Memory B cell (primary cell): Measurements from ENCODE around the gene CPT1C.

Experiments used
- ATAC-seq: fragments of 150-1000 bp; cut with Tn5 transposase; 2 replicates; pipeline ENCODE4 v1.10.0; 2021; ENCODE audit warnings: low read depth, mild to moderate bottlenecking, moderate library complexity
- DNase-seq, 2 donors: peaks; one replicate each; pipeline ENCODE4 v3.0.0; 2022; ENCODE audit warnings: low spot score in 2 of 2
- H3K27ac Mint-ChIP-seq: one replicate; pipeline ENCODE4 v1.8.0; 2022; ENCODE audit warnings: mild to moderate bottlenecking, moderate library complexity, mixed read lengths
- H3K27me3 Mint-ChIP-seq: one replicate; pipeline ENCODE4 v1.8.0; 2022; ENCODE audit warnings: mixed read lengths
- H3K36me3 Mint-ChIP-seq: one replicate; pipeline ENCODE4 v1.8.0; 2022; ENCODE audit warnings: mild to moderate bottlenecking, mixed read lengths
- H3K4me1 Mint-ChIP-seq: one replicate; pipeline ENCODE4 v1.8.0; 2022; ENCODE audit warnings: mixed read lengths
- H3K4me3 Mint-ChIP-seq: one replicate; pipeline ENCODE4 v1.8.0; 2022; ENCODE audit warnings: mild to moderate bottlenecking, moderate library complexity, mixed read lengths
- H3K9me3 Mint-ChIP-seq: one replicate; pipeline ENCODE4 v1.8.0; 2022; ENCODE audit warnings: mixed read lengths

CPT1C gene

GRCh38 chr19:49667473-49667872 is 23.4 kb upstream of the CPT1C start:
- Mint-ChIP-seq H3K27ac (no peak overlapping the region), H3K4me3 (no peak overlapping the region), H3K27me3 (no peaks in the 10 kb centered on the region)

GRCh38 chr19:49669516-49669915 is 21.4 kb upstream of the CPT1C start:
- Mint-ChIP-seq H3K9me3 (no peaks in the 10 kb centered on the region), H3K4me1 (peaks cover 35% of the 10 kb centered on the region), H3K36me3 (peaks cover 4% of the 10 kb centered on the region), H3K27ac (no peak overlapping the region), H3K27me3 (no peaks in the 10 kb centered on the region), H3K4me3 (no peak overlapping the region)
- ATAC-seq (no peak), DNase-seq (no peak)

More at GRCh38 chr19:49667473-49667872, 23.4 kb upstream of the CPT1C start:
- ATAC-seq (no peak), DNase-seq (no peak)
- H3K4me1 Mint-ChIP-seq: peaks cover 34% of the 10 kb centered on the region
- no peaks in the 10 kb centered on the region for H3K9me3 Mint-ChIP-seq
- H3K36me3 Mint-ChIP-seq: peaks cover 5% of the 10 kb centered on the region

GRCh38 chr19:49672131-49672919 is 18.6 kb upstream of the CPT1C start:
- no peak for ATAC-seq
- peak overlapping the region; percentile 56 for H3K27ac Mint-ChIP-seq
- peak overlapping the region; percentile 61 for H3K4me3 Mint-ChIP-seq

GRCh38 chr19:49676136-49676783 is 14.7 kb upstream of the CPT1C start:
- ATAC-seq (peak; percentile 9), DNase-seq (peak in 1 of 2 donors; percentile 57)
- Mint-ChIP-seq H3K27me3 (no peaks in the 10 kb centered on the region), H3K27ac (peak overlapping the region; percentile 97), H3K4me3 (peak overlapping the region; percentile 99), H3K36me3 (peaks cover 5% of the 10 kb centered on the region), H3K4me1 (peaks cover 38% of the 10 kb centered on the region), H3K9me3 (no peaks in the 10 kb centered on the region)

More at GRCh38 chr19:49672131-49672919, 18.6 kb upstream of the CPT1C start:
- H3K4me1 Mint-ChIP-seq: peaks cover 25% of the 10 kb centered on the region
- no peaks in the 10 kb centered on the region for H3K9me3 Mint-ChIP-seq
- no peaks in the 10 kb centered on the region for H3K27me3 Mint-ChIP-seq
- peak; percentile 71 to 78 for DNase-seq
- no peaks in the 10 kb centered on the region for H3K36me3 Mint-ChIP-seq

GRCh38 chr19:49676784-49677230 is 14.1 kb upstream of the CPT1C start:
- Mint-ChIP-seq H3K27ac (peak overlapping the region; percentile 97), H3K4me3 (peak overlapping the region; percentile 99), H3K27me3 (no peaks in the 10 kb centered on the region), H3K4me1 (peaks cover 38% of the 10 kb centered on the region), H3K9me3 (no peaks in the 10 kb centered on the region), H3K36me3 (peaks cover 5% of the 10 kb centered on the region)
- ATAC-seq (peak; percentile 68), DNase-seq (peak; percentile 89 to 97)

- Mint-ChIP-seq H3K27me3 (no peaks in the 10 kb centered on the region), H3K36me3 (peaks cover 5% of the 10 kb centered on the region), H3K4me3 (peak within 1 kb of the TSS; percentile 99), H3K27ac (peak within 1 kb of the TSS; percentile 97), H3K4me1 (peaks cover 32% of the 10 kb centered on the region), H3K9me3 (no peaks in the 10 kb centered on the region)
- peak; percentile 16 for ATAC-seq
- DNase-seq: peak; percentile 65 to 70
Measured at GRCh38 chr19:49677231-49677900, 13.6 kb upstream of the CPT1C start, which contains the start of gene PRMT1. PRMT1 (plus strand) TSS chr19:49677271; CDS start chr19:49677281, 10 bp downstream.

- Mint-ChIP-seq H3K27me3 (no peaks in the 10 kb centered on the region), H3K9me3 (no peaks in the 10 kb centered on the region), H3K36me3 (peaks cover 5% of the 10 kb centered on the region), H3K27ac (peak overlapping the region; percentile 97), H3K4me1 (peaks cover 30% of the 10 kb centered on the region), H3K4me3 (peak overlapping the region; percentile 95)
- DNase-seq (peak; percentile 80 to 83), ATAC-seq (peak; percentile 25)
Measured at GRCh38 chr19:49677901-49678674, 12.8 kb upstream of the CPT1C start.

GRCh38 chr19:49678985-49679770 is 11.7 kb upstream of the CPT1C start:
- H3K4me1 Mint-ChIP-seq: peaks cover 26% of the 10 kb centered on the region
- no peaks in the 10 kb centered on the region for H3K27me3 Mint-ChIP-seq
- H3K27ac Mint-ChIP-seq: peak overlapping the region; percentile 97
- ATAC-seq: no peak
- peak overlapping the region; percentile 95 for H3K4me3 Mint-ChIP-seq
- H3K9me3 Mint-ChIP-seq: no peaks in the 10 kb centered on the region
- H3K36me3 Mint-ChIP-seq: peaks cover 12% of the 10 kb centered on the region
- DNase-seq: no peak

- Mint-ChIP-seq H3K27ac (peak overlapping the region; percentile 97), H3K9me3 (no peaks in the 10 kb centered on the region), H3K4me1 (peaks cover 26% of the 10 kb centered on the region), H3K27me3 (no peaks in the 10 kb centered on the region), H3K4me3 (peak overlapping the region; percentile 58), H3K36me3 (peaks cover 16% of the 10 kb centered on the region)
- ATAC-seq (no peak), DNase-seq (no peak)
Measured at GRCh38 chr19:49679771-49680413, 11.0 kb upstream of the CPT1C start.

GRCh38 chr19:49680421-49681351 is 10.2 kb upstream of the CPT1C start:
- Mint-ChIP-seq H3K27ac (peak overlapping the region; percentile 97), H3K4me3 (peak overlapping the region; percentile 52), H3K4me1 (peaks cover 26% of the 10 kb centered on the region), H3K36me3 (peaks cover 20% of the 10 kb centered on the region), H3K9me3 (no peaks in the 10 kb centered on the region), H3K27me3 (no peaks in the 10 kb centered on the region)
- DNase-seq (peak; percentile 98 to 100), ATAC-seq (peak; percentile 6)

- Mint-ChIP-seq H3K27ac (no peak overlapping the region), H3K4me3 (no peak overlapping the region), H3K9me3 (no peaks in the 10 kb centered on the region), H3K27me3 (no peaks in the 10 kb centered on the region), H3K4me1 (peaks cover 22% of the 10 kb centered on the region), H3K36me3 (peaks cover 22% of the 10 kb centered on the region)
- ATAC-seq: no peak
- DNase-seq: no peak
Measured at GRCh38 chr19:49681830-49682229, 9.1 kb upstream of the CPT1C start.

GRCh38 chr19:49682274-49682673 is 8.6 kb upstream of the CPT1C start:
- no peak overlapping the region for H3K4me3 Mint-ChIP-seq
- H3K36me3 Mint-ChIP-seq: peaks cover 26% of the 10 kb centered on the region
- peaks cover 23% of the 10 kb centered on the region for H3K4me1 Mint-ChIP-seq
- no peaks in the 10 kb centered on the region for H3K9me3 Mint-ChIP-seq
- ATAC-seq: no peak
- no peak overlapping the region for H3K27ac Mint-ChIP-seq
- no peaks in the 10 kb centered on the region for H3K27me3 Mint-ChIP-seq
- DNase-seq: no peak
